Activated T-helper 17 cell treated with anti-CD3 and anti-CD28 coated beads, Interleukin-2, amount 50 U/mL, for 72 hours (primary cell): Measurements from ENCODE around the gene LMX1A. TPM values are rescaled to one million over a fixed set of nuclear protein-coding genes. Genes with fewer than 3 reads are reported as not detected.

Experiments used
- ATAC-seq: fragments of 150-1000 bp; cut with Tn5 transposase; replicated peaks from 2 replicates; pipeline ENCODE4 v1.10.0; 2021; ENCODE audit warnings: mild to moderate bottlenecking, moderate library complexity
- H3K27ac Mint-ChIP-seq: one replicate; pipeline ENCODE4 v1.8.0; 2022; ENCODE audit warnings: mixed read lengths
- H3K27me3 Mint-ChIP-seq: one replicate; pipeline ENCODE4 v1.8.0; 2022; ENCODE audit warnings: mixed read lengths
- H3K36me3 Mint-ChIP-seq: one replicate; pipeline ENCODE4 v1.8.0; 2022; ENCODE audit warnings: low read depth, mild to moderate bottlenecking, mixed read lengths
- H3K4me1 Mint-ChIP-seq: one replicate; pipeline ENCODE4 v1.8.0; 2022; ENCODE audit warnings: mixed read lengths
- H3K4me3 Mint-ChIP-seq: one replicate; pipeline ENCODE4 v1.8.0; 2022; ENCODE audit warnings: mild to moderate bottlenecking, mixed read lengths
- H3K9me3 Mint-ChIP-seq: one replicate; pipeline ENCODE4 v1.8.0; 2022; ENCODE audit warnings: mixed read lengths
- total RNA-seq, 2 donors: library from RNA; stranded (reverse); gene quantifications; one replicate each; pipeline ENCODE4 v1.2.3, GENCODE V29; 2022

Gene LMX1A
- total RNA-seq, 2 donors from 2014 or later, result not detected

DNA sequence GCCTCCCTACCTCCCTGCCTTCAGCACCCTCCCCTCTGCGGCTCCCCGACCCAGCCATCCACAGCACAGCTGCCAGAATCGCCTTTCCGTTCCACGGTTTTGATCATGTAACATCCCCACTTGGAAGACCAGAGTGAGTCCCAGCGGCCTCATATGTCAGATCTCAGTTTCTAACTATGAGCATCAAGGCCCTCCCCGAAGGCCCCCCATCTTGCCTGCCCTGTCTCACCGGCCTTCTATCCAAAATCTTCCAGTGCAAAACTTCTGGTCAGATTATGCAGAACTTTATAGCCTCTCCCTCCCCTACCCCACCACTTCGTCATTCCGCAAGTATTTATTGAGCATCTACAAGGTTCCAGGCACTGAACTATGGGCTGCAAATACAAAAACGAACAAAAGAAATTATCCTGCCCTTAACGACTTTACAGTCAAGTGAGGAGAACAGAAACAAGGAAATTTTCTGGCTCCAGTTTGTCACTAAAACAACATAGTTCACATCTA is 20.3 kb upstream of the LMX1A start:
- Mint-ChIP-seq H3K27ac (no peak overlapping the region), H3K4me3 (peak overlapping the region; percentile 77), H3K27me3 (peaks cover 47% of the 10 kb centered on the region), H3K36me3 (no peaks in the 10 kb centered on the region), H3K4me1 (peaks cover 7% of the 10 kb centered on the region), H3K9me3 (no peaks in the 10 kb centered on the region)
- no peak for ATAC-seq

DNA sequence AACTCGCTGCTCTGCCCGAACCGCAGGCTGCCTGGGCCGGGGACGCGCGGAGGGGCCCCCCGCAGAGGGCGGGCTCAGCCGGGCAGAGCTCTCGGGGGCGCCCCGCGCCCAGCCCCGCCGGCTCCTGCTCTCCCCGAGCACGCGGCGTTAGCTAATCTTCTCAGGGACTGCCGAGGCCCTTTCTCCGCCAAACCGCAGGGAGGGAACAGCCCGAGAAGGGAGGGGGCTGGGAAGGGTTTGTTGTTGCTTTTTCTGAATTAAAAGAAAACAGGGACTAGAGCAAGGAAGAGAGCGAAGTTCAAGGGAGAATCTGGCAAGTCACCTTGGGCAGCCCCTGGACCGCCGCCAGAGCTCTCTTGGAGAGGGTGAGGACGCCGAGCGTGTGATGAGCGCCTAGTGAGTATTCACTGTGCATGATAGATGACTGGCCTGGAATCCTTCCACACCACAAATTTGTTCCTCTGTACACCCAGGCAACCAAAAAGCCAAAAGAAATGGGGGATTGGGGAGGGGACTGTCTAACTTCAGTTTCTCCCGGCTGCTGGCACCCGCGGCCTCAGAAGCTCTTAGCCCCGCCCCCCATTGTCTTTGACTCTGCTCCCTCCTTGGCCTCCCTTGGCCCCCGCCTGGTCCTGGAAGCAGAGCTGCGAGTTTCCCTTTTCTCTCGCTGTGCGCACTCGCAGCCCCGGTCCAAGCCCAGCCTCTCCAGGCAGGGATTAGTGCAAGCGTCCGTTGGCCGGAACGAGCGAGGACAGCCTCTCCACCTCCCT is 19.7 kb upstream of the LMX1A start:
- peaks cover 7% of the 10 kb centered on the region for H3K4me1 Mint-ChIP-seq

DNA sequence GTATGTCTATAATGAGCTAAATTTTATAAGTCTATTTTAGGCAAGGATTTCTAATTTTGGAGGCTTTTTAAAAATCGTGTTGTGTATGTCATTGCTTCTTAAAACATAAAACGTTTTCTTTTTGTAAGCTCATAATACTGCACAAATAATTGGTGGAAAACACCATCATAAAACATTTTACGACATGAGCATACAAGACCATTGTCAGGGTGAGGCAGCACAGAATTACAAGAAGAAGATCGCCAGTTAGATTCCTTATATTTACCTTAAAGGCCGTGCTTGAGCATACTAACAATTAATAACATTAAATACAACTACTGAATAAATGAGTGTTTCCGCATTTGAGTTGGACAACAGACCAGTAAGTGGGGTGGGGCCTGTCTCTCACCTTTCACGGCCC is 19.1 kb upstream of the LMX1A start:
- Mint-ChIP-seq H3K27ac (no peak overlapping the region), H3K36me3 (no peaks in the 10 kb centered on the region), H3K4me1 (peaks cover 7% of the 10 kb centered on the region), H3K9me3 (no peaks in the 10 kb centered on the region), H3K4me3 (peak overlapping the region; percentile 77), H3K27me3 (peaks cover 53% of the 10 kb centered on the region)
- no peak for ATAC-seq

More for the DNA sequence above, 19.7 kb upstream of the LMX1A start:
- H3K9me3 Mint-ChIP-seq, result no peaks in the 10 kb centered on the region
- H3K27me3 Mint-ChIP-seq, result peaks cover 50% of the 10 kb centered on the region
- H3K4me3 Mint-ChIP-seq, result peak overlapping the region; percentile 77
- no peak overlapping the region for H3K27ac Mint-ChIP-seq
- no peaks in the 10 kb centered on the region for H3K36me3 Mint-ChIP-seq
- ATAC-seq, result peak; percentile 83

DNA sequence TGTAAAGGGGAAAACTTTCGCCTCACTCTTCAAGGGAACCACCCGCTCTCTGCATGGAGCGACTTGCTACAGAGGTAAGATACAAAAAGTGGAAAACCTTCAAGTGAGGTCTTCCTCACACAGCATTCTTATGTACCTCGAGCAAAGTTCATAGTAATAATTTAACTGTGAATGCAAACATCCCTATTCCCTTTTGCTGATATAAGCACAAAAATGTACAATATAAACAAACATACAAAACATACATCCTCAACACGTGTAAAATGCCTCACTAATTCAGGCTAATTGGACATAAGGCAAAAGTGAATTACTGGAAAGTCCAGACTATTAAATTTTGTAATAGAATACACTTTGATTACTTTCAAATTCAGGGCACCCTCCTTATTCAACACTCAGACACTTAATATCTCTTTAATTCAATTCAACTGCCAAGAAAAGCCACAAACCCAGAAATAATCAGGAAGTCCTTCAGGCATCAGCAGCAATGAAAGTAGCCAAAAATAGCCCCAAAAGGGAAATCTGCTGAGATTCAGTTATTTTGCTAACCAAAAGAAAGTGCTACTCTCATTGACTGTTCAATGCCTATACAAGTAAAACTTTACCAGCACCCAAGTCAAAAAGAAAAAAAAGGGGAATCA is 15.2 kb upstream of the LMX1A start:
- Mint-ChIP-seq H3K27me3 (peaks cover 57% of the 10 kb centered on the region), H3K27ac (no peak overlapping the region), H3K4me1 (peaks cover 3% of the 10 kb centered on the region), H3K4me3 (no peak overlapping the region), H3K36me3 (no peaks in the 10 kb centered on the region), H3K9me3 (no peaks in the 10 kb centered on the region)
- no peak for ATAC-seq

DNA sequence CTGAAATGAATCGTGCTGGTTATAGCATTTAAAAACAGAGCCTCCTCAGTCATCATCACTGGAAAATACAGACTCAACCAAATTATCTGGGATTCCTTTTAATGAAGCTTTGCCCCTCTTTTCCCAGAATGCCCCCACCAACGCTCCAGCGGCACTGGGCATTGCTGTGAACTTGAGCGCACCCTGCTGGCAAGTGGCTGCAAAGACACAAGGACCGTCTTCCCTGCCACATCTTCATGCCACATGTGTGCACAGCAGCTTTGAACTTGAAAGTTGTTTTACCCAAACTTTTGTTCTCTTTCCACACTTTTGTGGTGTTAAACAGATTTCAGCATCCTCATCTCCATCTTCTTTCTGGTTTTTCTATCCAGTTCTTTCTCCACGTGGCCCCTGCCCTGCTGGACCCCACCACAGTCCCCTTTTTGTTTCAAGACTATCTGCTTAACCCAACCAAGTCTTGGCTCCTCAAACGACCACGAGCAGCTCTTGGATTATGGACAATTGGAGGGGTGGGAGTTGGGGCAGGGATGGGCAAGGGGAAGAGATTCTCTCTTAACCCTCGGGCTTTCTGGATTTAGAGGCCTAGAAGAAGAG is 12.8 kb upstream of the LMX1A start:
- H3K27me3 Mint-ChIP-seq, result peaks cover 55% of the 10 kb centered on the region
- peak; percentile 40 for ATAC-seq
- H3K27ac Mint-ChIP-seq, result no peak overlapping the region
- no peaks in the 10 kb centered on the region for H3K36me3 Mint-ChIP-seq
- no peak overlapping the region for H3K4me3 Mint-ChIP-seq
- H3K9me3 Mint-ChIP-seq, result no peaks in the 10 kb centered on the region
- H3K4me1 Mint-ChIP-seq, result no peaks in the 10 kb centered on the region

DNA sequence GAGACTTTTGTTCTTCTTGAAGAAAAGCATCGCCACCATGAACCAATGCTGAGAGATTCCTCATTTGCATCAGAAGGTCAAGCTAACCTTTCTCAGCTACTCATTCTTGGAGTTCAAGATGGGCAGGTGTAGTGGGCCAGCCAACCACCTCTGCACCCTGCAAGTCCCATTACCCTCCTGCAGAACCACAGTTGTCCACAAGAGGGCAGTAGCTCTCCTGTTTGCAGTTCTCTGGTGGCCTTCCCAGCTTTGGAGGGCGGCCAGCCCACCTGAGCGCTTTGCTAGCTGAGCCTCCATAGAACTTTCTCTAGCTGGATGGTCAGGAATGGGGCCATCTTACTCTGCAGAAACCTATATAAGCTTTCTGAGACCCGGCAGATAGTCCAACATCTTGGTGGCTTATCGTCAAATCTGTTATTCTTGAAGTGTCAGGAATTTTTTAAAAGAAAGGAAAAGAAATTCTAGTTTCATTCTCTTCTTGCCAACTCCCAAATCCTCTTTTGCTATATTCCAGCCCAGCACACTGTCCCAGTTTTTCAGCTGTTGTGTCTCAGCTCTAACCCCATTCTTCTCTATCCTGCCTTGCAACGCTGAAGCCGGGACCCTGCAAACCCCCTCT is 11.0 kb upstream of the LMX1A start:
- no peak overlapping the region for H3K4me3 Mint-ChIP-seq
- peak; percentile 31 for ATAC-seq
- H3K4me1 Mint-ChIP-seq, result no peaks in the 10 kb centered on the region
- no peaks in the 10 kb centered on the region for H3K36me3 Mint-ChIP-seq
- peaks cover 53% of the 10 kb centered on the region for H3K27me3 Mint-ChIP-seq
- H3K9me3 Mint-ChIP-seq, result no peaks in the 10 kb centered on the region
- no peak overlapping the region for H3K27ac Mint-ChIP-seq

DNA sequence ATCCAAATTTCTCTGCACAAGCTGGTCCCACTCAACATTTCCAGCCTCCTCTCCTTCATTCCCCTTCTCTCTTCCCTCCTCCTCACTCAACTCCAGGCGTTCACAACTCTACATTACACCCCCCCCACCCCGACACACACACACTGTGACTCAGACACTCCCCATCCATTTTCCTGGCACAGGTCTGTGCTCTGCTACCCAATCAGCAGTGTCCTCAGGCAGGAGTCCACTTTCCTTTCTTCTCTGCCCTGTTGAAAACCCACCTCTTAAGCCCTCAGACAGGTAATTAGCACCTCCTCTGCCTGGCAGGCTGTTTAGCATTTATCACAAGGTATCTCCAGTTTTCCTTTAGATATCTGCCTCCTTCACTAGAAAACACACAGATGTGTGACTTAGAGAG is 8.8 kb upstream of the LMX1A start:
- Mint-ChIP-seq H3K27me3 (peaks cover 45% of the 10 kb centered on the region), H3K27ac (no peak overlapping the region), H3K4me3 (no peak overlapping the region), H3K4me1 (no peaks in the 10 kb centered on the region), H3K9me3 (no peaks in the 10 kb centered on the region), H3K36me3 (no peaks in the 10 kb centered on the region)
- no peak for ATAC-seq

DNA sequence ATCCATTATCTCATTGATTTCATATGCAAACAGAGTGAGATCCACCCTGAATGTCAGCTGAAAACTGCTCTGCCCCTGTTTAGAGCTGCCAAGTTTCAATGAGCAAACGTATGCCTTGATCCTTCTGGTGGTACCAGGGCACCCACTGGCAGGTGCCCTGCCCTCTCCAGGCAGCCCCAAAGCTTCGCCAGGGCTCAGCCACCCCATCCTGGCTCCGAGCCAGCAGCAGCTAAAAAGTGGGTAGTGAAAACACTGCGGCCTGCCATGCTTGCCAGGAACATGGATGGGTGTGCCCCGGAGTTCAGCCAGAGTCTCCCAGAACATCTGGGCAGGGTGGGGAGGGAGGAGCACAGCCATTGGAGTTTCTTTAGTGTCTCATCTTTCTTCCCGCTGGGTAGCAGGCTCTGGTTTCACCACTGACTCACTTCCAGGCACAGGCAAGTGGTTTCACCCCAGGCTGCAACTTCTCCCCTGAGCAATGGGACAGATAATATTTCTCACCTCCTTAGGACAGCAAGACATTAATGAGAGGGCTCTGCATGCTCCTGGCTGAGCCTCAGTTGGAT is 8.1 kb upstream of the LMX1A start:
- H3K27ac Mint-ChIP-seq, result no peak overlapping the region
- no peak overlapping the region for H3K4me3 Mint-ChIP-seq
- H3K27me3 Mint-ChIP-seq, result peaks cover 48% of the 10 kb centered on the region
- peak; percentile 44 for ATAC-seq
- H3K36me3 Mint-ChIP-seq, result no peaks in the 10 kb centered on the region
- H3K9me3 Mint-ChIP-seq, result no peaks in the 10 kb centered on the region
- no peaks in the 10 kb centered on the region for H3K4me1 Mint-ChIP-seq

DNA sequence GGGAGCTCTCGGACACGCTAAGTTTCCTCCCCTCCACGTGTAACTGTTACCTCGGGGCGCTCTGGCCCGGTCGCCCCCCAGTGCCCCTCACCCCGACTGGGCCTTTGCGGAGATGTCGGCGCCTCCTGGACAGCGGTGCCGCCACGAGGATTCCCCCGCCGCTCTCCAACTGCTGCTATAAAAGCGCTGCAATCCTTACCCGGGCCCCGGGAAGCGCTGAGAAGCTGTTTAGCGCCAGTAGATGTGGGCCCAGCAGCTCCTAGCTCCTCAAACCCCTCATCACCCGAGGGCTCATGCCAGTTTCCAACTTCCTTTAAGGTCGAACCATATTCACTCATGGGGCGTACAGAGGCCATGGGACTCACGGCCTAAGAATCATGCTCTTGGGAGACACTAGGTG is 361 bp upstream of the LMX1A start:
- H3K36me3 Mint-ChIP-seq, result no peaks in the 10 kb centered on the region
- H3K27me3 Mint-ChIP-seq, result peaks cover 72% of the 10 kb centered on the region
- no peaks in the 10 kb centered on the region for H3K4me1 Mint-ChIP-seq
- H3K9me3 Mint-ChIP-seq, result no peaks in the 10 kb centered on the region
- no peak for ATAC-seq
- no peak overlapping the region for H3K27ac Mint-ChIP-seq
- H3K4me3 Mint-ChIP-seq, result no peak overlapping the region

DNA sequence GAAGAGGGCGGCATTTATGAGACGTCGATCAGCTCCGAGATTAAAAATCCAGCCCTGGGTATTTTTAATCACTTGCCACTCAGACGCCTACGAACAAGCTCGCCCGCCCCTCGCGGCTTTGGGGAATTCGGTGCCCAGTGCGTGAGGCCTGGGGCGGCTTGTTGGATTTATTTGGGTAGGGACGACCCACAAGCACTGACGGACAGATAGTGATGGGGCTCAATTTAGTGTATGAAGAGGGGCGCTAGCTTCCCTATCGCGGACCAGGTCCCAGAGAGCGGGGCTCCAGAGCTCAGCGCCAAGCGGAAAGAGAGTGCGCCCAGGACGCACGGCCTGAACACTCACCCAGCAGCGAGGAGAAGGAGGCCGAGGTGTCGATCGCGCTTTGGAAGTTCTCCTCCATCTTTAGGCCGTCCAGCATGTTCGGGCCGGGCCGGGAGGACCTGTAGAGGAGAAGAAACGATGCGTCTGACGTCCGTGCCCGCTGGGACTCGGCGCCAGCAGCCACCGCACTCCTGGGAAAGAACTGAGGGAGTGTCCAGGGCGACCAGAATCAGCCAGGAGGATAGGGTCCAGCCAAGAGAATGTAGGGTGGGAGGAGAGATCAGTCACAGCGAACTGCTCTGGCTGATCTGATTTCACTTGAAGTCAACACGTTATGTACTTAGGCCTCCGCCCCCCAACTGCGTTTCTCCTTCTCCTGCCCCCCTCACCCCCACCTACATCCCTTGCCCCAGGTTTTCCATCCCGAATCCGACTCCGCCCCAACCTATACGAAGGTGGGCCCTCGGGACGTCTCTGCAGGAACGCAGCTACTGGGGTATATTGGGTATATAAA is 1.2 kb downstream of the LMX1A start:
- Mint-ChIP-seq H3K27ac (no peak overlapping the region), H3K4me3 (no peak overlapping the region)

DNA sequence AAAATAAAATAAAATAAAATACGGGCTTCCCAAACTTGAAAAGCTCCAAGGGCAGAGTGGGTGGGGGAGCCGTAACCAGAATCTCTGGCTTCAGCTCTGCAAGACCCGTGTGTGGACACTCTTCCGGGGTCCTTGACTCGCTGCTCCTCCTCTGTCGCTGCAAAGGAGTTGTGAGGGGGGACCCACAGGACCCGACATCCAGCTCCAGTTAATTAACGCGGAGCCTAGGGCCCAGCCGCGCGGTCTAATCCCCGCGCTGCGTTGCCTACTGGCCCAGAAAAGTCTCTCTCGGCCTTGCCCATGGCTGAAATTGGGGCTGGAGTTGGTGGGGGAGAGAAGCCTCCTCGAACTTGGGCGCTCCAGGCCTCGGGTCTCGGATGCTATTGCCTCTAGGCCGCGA is 1.8 kb downstream of the LMX1A start:
- Mint-ChIP-seq H3K36me3 (no peaks in the 10 kb centered on the region), H3K4me3 (no peak overlapping the region), H3K27me3 (peaks cover 70% of the 10 kb centered on the region), H3K4me1 (no peaks in the 10 kb centered on the region), H3K9me3 (no peaks in the 10 kb centered on the region), H3K27ac (no peak overlapping the region)
- ATAC-seq, result no peak

More for the DNA sequence above, 1.2 kb downstream of the LMX1A start:
- no peak for ATAC-seq
- H3K4me1 Mint-ChIP-seq, result no peaks in the 10 kb centered on the region
- H3K27me3 Mint-ChIP-seq, result peaks cover 72% of the 10 kb centered on the region
- no peaks in the 10 kb centered on the region for H3K36me3 Mint-ChIP-seq
- no peaks in the 10 kb centered on the region for H3K9me3 Mint-ChIP-seq

DNA sequence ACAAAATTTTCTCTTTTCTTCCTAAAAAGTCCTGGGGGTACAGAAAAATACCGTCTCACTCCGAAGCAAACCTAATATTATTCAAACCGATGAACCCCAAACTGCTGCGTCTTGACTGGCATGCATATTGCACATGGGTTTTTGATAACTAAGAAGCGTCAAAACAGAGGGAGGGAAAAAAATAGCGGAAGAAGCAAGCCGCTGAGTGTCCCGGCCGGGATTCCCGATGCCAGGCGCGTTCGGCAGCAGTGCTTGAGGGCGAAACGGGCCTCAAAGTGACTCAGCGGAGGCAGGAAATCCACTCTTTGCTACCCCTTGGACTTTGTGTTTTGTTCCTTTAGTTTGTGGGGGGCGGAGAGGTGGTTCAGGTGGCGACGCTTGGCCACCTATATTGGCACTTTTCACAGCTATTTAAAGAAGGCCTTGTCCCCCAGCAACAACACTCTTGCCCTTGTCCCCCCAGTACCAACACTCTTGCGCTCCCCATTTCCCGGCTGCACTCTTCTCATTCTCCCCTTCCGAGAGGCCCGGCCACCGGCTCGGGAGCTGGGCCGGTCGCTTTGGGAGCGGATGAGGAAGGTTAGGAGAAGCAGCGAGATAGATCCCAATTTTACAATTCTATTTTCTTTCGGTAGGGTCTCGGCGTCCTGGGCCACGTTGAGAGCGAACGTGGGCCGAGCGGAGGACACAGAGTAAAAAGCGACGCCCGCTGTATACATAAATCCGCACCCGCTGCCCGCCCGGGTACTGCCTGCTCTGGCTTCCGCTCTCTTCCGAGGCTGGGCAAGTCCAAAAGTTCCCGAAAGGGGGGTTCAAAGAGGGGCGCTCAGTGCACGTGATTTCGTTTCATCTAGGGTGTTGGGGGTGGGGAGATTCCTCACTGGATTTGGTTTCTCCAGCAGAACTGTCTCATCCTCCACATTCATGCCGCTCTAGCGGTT is 2.5 kb downstream of the LMX1A start:
- H3K4me1 Mint-ChIP-seq, result no peaks in the 10 kb centered on the region
- H3K27ac Mint-ChIP-seq, result no peak overlapping the region
- H3K27me3 Mint-ChIP-seq, result peaks cover 72% of the 10 kb centered on the region
- ATAC-seq, result no peak
- no peaks in the 10 kb centered on the region for H3K9me3 Mint-ChIP-seq
- H3K4me3 Mint-ChIP-seq, result no peak overlapping the region
- H3K36me3 Mint-ChIP-seq, result no peaks in the 10 kb centered on the region
